ENCODE results near the gene PNPLA7. TPM values are rescaled to one million over a fixed set of nuclear protein-coding genes. Genes with fewer than 3 reads are reported as not detected.
A peak's percentile ranks its signal among the peaks of the same experiment; 100 is the strongest.

The PNPLA7 gene
- total and polyA plus RNA-seq, 2 of the 4 experiments (the other 2 are of a cell fraction) = under 0.01 to 0.89 TPM

GRCh38 chr9:137543237-137543963 lies 6.8 kb downstream of the PNPLA7 start:
- 93% methylated on average over 18 of the region's 25 CpGs; no CpG with 5 or more reads in 1 of the 2 experiments for WGBS, 2 experiments (ENCODE audit: extremely low coverage in 2 of 2, insufficient read length in 1 of 2)
- no peak overlapping the region for H4K8ac ChIP-seq (ENCODE audit: low read depth in 2 of 2, low read length in 2 of 2)
- H3K79me1 ChIP-seq (ENCODE audit: low read depth in 1 of 2, low read length in 2 of 2) = no peaks in the 10 kb centered on the region
- no peak overlapping the region for H2BK120ac ChIP-seq (ENCODE audit: low read depth, low read length)
- H2BK20ac ChIP-seq (ENCODE audit: low read depth, low read length) = no peak overlapping the region
- no peaks in the 10 kb centered on the region for H3K9me3 ChIP-seq (ENCODE audit: control insufficient read depth, insufficient read depth, low read length)
- no peaks in the 10 kb centered on the region for H3K27me3 ChIP-seq (ENCODE audit: control insufficient read depth, insufficient read depth, low read length)
- in situ Hi-C loops (cut with MboI; ENCODE audit: low sequenced_read_pairs) (no loop called here), dilution Hi-C loops (cut with HindIII; ENCODE audit: low sequenced_read_pairs, unreplicated experiment) (no loop called here), intact Hi-C loops (cut with micrococcal nuclease) (no loop called here)
- H3K4me3 ChIP-seq (ENCODE audit: insufficient read depth, low read depth, low read length) = no peak overlapping the region
- H2AK5ac ChIP-seq (ENCODE audit: low read depth, low read length) = no peak overlapping the region
- TF ChIP-seq CEBPB (IDR thresholded peaks at IDR 0.05; ENCODE audit: low read depth, low read length) (no peak), SMC3 (IDR thresholded peaks at IDR 0.05; ENCODE audit: low read depth, low read length) (no peak), NFE2L2 (IDR thresholded peaks at IDR 0.05; ENCODE audit: low read depth, low read length) (no peak), USF2 (IDR thresholded peaks at IDR 0.05; ENCODE audit: low read depth, low read length) (no peak), ELK1 (IDR thresholded peaks at IDR 0.05; ENCODE audit: borderline replicate concordance, low read depth, low read length) (no peak), RAD21 (IDR thresholded peaks at IDR 0.05; ENCODE audit: low read length) (no peak), CHD1 (IDR thresholded peaks at IDR 0.05; ENCODE audit: low read depth, low read length) (no peak), MAFK (IDR thresholded peaks at IDR 0.05; ENCODE audit: low read depth, low read length) (no peak), RFX5 (IDR thresholded peaks at IDR 0.05; ENCODE audit: low read depth, low read length) (no peak), FOS (IDR thresholded peaks at IDR 0.05; ENCODE audit: low read depth, low read length) (no peak), MXI1 (IDR thresholded peaks at IDR 0.05; ENCODE audit: borderline replicate concordance, low read depth, low read length) (no peak)
- ATAC-seq (ENCODE audit: low read depth) = no peak
- no peaks in the 10 kb centered on the region for H3K36me3 ChIP-seq (ENCODE audit: control insufficient read depth, insufficient read depth, low read length)
- no peaks in the 10 kb centered on the region for H3K9me1 ChIP-seq (ENCODE audit: insufficient read depth, low read length)
- no peak overlapping the region for H3K56ac ChIP-seq (ENCODE audit: extremely low read depth, insufficient read depth, low read length)
- no peak overlapping the region for H3K18ac ChIP-seq (ENCODE audit: low read depth, low read length)
- no peak overlapping the region for H4K91ac ChIP-seq (ENCODE audit: insufficient read depth, low read depth, low read length)
- H4K5ac ChIP-seq (ENCODE audit: low read depth, low read length) = no peak overlapping the region
- H2BK15ac ChIP-seq (ENCODE audit: low read depth, low read length) = no peak overlapping the region
- H2BK5ac ChIP-seq (ENCODE audit: low read depth, low read length, poor library complexity, severe bottlenecking) = no peak overlapping the region
- H2AK9ac ChIP-seq (replicated peaks; ENCODE audit: low read depth, low read length, poor library complexity) = peak overlapping the region; percentile 50
- H3K4me2 ChIP-seq (ENCODE audit: low read depth, low read length) = no peak overlapping the region
- no peak overlapping the region for H3K14ac ChIP-seq (replicated peaks; ENCODE audit: low read depth, low read length)
- no peaks in the 10 kb centered on the region; the same call in 1 of the 2 replicates for H3K4me1 ChIP-seq (ENCODE audit: control insufficient read depth, insufficient read depth, low read length)
- H2AFZ ChIP-seq (replicated peaks; ENCODE audit: low read length, poor library complexity) = peak overlapping the region; percentile 11
- ChIA-PET CTCF (no interaction called here), POLR2A (ENCODE audit: unreplicated experiment) (no interaction called here)
- H3K23ac ChIP-seq (ENCODE audit: low read depth, low read length) = no peak overlapping the region
- no peak for DNase-seq
- no peak overlapping the region for H3K27ac ChIP-seq (ENCODE audit: insufficient read depth, low read length)
- no peak overlapping the region for H3K9ac ChIP-seq (ENCODE audit: low read depth, low read length)
- no peaks in the 10 kb centered on the region for H4K20me1 ChIP-seq (ENCODE audit: insufficient read depth, low read length)
- no TSS peak for BruUV-seq (replicated peaks)
- no peak overlapping the region for H3K4ac ChIP-seq (ENCODE audit: low read depth, low read length)

Measured in IMR-90 (cell line).